K562 (cell line): ENCODE results near the gene FCHO2. TPM values are rescaled to one million over a fixed set of nuclear protein-coding genes. Genes with fewer than 3 reads are reported as not detected.

ENCODE experiments used
- ATAC-seq: fragments of 200-7000 bp; cut with Tn5 transposase; 3 replicates; pipeline ENCODE4 v1.9.1; 2020; ENCODE audit warnings: moderate library complexity
- BruUV-seq: library from RNA; stranded (reverse); fragments of 400-500 nt; replicated peaks from 2 replicates; lab custom pipeline; 2021; lab: Mats Ljungman, UMichigan
- CTCF ChIA-PET: fragments of 300-600 bp; formaldehyde crosslinking; extraction: SDS; loops from one replicate; lab custom pipeline; 2021; ENCODE audit warnings: low intra/inter-chr PET ratio; lab: Yijun Ruan, JAX
- POLR2A ChIA-PET: fragments of 300-600, 350-650 bp; sonication (Branson Sonifier 250); formaldehyde crosslinking; extraction: SDS; loops from one replicate; lab custom pipeline; 2021; ENCODE audit warnings: antibody characterized with exemption, inconsistent platforms; lab: Yijun Ruan, JAX
- DNase-seq, 4 experiments: peaks; one replicate each; pipeline versions ENCODE4 v3.0.0 to v3.0.0-alpha.2; 2011 to 2018; ENCODE audit warnings: low spot score in 3 of 4, mixed read lengths in 3 of 4; ENCODE audit errors: extremely low read depth in 1 of 4
- FAIRE-seq: peaks from 2 replicates; lab custom pipeline; 2011; peaks lifted over from hg19 to GRCh38; lab: Jason Lieb, UNC
- H2AFZ ChIP-seq: 2 replicates; pipeline ENCODE4 v1.6.0; 2011; ENCODE audit warnings: low read depth, low read length, control low read depth, inconsistent platforms
- H3K27ac ChIP-seq: fragments of 200-600 bp; 3 replicates; pipeline ENCODE4 v1.8.0; 2011; ENCODE audit warnings: low read depth, mild to moderate bottlenecking, control low read depth, inconsistent platforms, low read length, moderate library complexity, mixed read lengths; ENCODE audit errors: extremely low read depth
- H3K27me3 ChIP-seq, 2 experiments: fragments of 300-600 bp in 1 of 2; 2 replicates in 1 of 2; 3 replicates in 1 of 2; pipeline versions ENCODE4 v1.6.0 to v1.8.0; 2011; ENCODE audit warnings: inconsistent platforms in 2 of 2, low read length in 2 of 2, mild to moderate bottlenecking in 1 of 2, mixed read lengths in 1 of 2, moderate library complexity in 1 of 2; ENCODE audit not compliant: control insufficient read depth in 2 of 2, insufficient read depth in 2 of 2
- H3K36me3 ChIP-seq: fragments of 300-600 bp; 3 replicates; pipeline ENCODE4 v1.8.0; 2011; ENCODE audit warnings: mild to moderate bottlenecking, low read length, inconsistent platforms; ENCODE audit not compliant: control insufficient read depth, insufficient read depth
- H3K4me1 ChIP-seq, 2 experiments: fragments of 200-600 bp in 1 of 2; replicated peaks in 1 of 2; 2 replicates in 1 of 2; 3 replicates in 1 of 2; pipeline versions ENCODE4 v1.5.1 to v1.8.0; 2011; ENCODE audit warnings: inconsistent platforms in 2 of 2, low read length in 2 of 2, mild to moderate bottlenecking in 1 of 2, mixed read lengths in 1 of 2, moderate library complexity in 1 of 2; ENCODE audit not compliant: control insufficient read depth in 2 of 2, insufficient read depth in 2 of 2
- H3K4me2 ChIP-seq: 2 replicates; pipeline ENCODE4 v1.6.1; 2011; ENCODE audit warnings: low read length, control low read depth, inconsistent platforms, mixed read lengths; ENCODE audit not compliant: insufficient read depth
- H3K4me3 ChIP-seq: fragments of 200-600 bp; sonication (generic), shearing (Covaris generic); 2 replicates; pipeline ENCODE4 v1.5.1; 2016; ENCODE audit warnings: control low read depth, inconsistent platforms
- H3K79me2 ChIP-seq: fragments of 200-600 bp; 3 replicates; pipeline ENCODE4 v1.8.0; 2011; ENCODE audit warnings: low read length, inconsistent platforms; ENCODE audit not compliant: control insufficient read depth, insufficient read depth
- H3K9ac ChIP-seq, 2 experiments: 2 replicates each; pipeline versions ENCODE4 v1.6.0 to v1.6.1; 2011; ENCODE audit warnings: low read depth in 2 of 2, low read length in 2 of 2, control low read depth in 1 of 2, inconsistent platforms in 1 of 2, mild to moderate bottlenecking in 1 of 2, mixed read lengths in 1 of 2; ENCODE audit not compliant: insufficient read depth in 1 of 2
- H3K9me1 ChIP-seq: one replicate; pipeline ENCODE4 v1.6.0; 2011; ENCODE audit warnings: inconsistent platforms, mild to moderate bottlenecking, low read length, moderate library complexity; ENCODE audit not compliant: control insufficient read depth, insufficient read depth
- H3K9me3 ChIP-seq: replicated peaks from 2 replicates; pipeline ENCODE4 v1.5.1; 2011; ENCODE audit warnings: low read depth, low read length, inconsistent platforms; ENCODE audit not compliant: control insufficient read depth, insufficient read depth
- H4K20me1 ChIP-seq: replicated peaks from 2 replicates; pipeline ENCODE4 v1.6.1; 2011; ENCODE audit warnings: low read length, inconsistent platforms, mixed read lengths; ENCODE audit not compliant: control insufficient read depth, insufficient read depth
- ETV5 ChIP-seq: sonication (generic); formaldehyde crosslinking; IDR thresholded peaks from 2 replicates; pipeline ENCODE4 v1.4.0; 2020; ENCODE audit warnings: low read depth, mild to moderate bottlenecking, missing genetic modification reagents
- HIVEP1 ChIP-seq: fragments of 250-450 bp; sonication (Bioruptor Pico); IDR thresholded peaks from 2 replicates; pipeline ENCODE4 v1.4.0; 2020; ENCODE audit warnings: mild to moderate bottlenecking
- HNRNPK ChIP-seq: fragments of 200-400 bp; formaldehyde crosslinking; IDR thresholded peaks from one replicate; pipeline ENCODE4 v1.6.1; 2018; ENCODE audit warnings: mild to moderate bottlenecking, low read depth, low read length; ENCODE audit not compliant: poor library complexity, severe bottlenecking
- RAD21 ChIP-seq, 2 experiments: fragments of 250-450 bp in 1 of 2; fragments of 450-650 bp in 1 of 2; sonication (Bioruptor Pico) in 1 of 2; formaldehyde crosslinking in 1 of 2; IDR thresholded peaks in 1 of 2; conservative IDR thresholded peaks in 1 of 2; 2 replicates each; pipeline versions ENCODE4 v1.4.0 to v1.8.0; 2020 to 2022; ENCODE audit warnings: mild to moderate bottlenecking in 2 of 2, moderate library complexity in 1 of 2
- TSC22D4 ChIP-seq: fragments of 450-650 bp; IDR thresholded peaks from 2 replicates; pipeline ENCODE4 v1.6.1; 2016; ENCODE audit warnings: missing genetic modification characterization, missing biosample characterization, control low read depth
- WGBS: fragments of 100-300 bp; shearing (Covaris generic); methylation state at CpG from one replicate; pipeline ENCODE4 v1.1.6; 2016; ENCODE audit warnings: low coverage, mixed read lengths; ENCODE audit not compliant: insufficient coverage; ENCODE audit errors: missing lambda C conversion rate; 5-methylcytosine and 5-hydroxymethylcytosine counted together
- in situ Hi-C: fragments of 300-500 bp; cut with MboI; formaldehyde crosslinking; loops from 4 replicates; pipeline ENCODE4 v1.15.0; 2018; ENCODE audit warnings: inconsistent platforms, mixed read lengths
- intact Hi-C: fragments of 100-400 bp; cut with micrococcal nuclease; formaldehyde crosslinking; loops from 2 replicates; pipeline ENCODE4 v1.14.2; 2022
- polyA plus RNA-seq, 8 experiments: library from polyadenylated mRNA; depleted of rRNA in 4 of 8; stranded (reverse) in 5 of 8; unstranded in 3 of 8; fragments of >200 nt; fragmentation: Nextera tagmentation in 2 of 8; fragmentation: Illumina TruSeq in 1 of 8; extraction: Ambion mirVana in 2 of 8; extraction: Trizol in 1 of 8; gene quantifications; 2 replicates each; pipeline versions ENCODE4 v1.2.1 to v1.2.3, GENCODE V29; 2011 to 2014; ENCODE audit warnings: inconsistent platforms in 1 of 8, missing spikeins in 1 of 8
- total RNA-seq, 7 experiments: library from RNA; depleted of rRNA in 6 of 7; stranded (reverse); fragments of >200 nt in 6 of 7; fragmentation: Illumina TruSeq in 2 of 7; extraction: Trizol in 2 of 7; gene quantifications; 2 replicates each; pipeline versions ENCODE4 v1.2.1 to v1.2.3, GENCODE V29; 2011 to 2021; ENCODE audit warnings: low replicate concordance in 1 of 7
- TF ChIP-seq, protein P1 (sequence below): sonication (generic); formaldehyde crosslinking; IDR thresholded peaks from 2 replicates; pipeline ENCODE4 v1.8.1; 2023; ENCODE audit warnings: mild to moderate bottlenecking, missing genetic modification reagents
- TF ChIP-seq, protein P2 (sequence below): fragments of 250-450 bp; sonication (Bioruptor Pico); IDR thresholded peaks from 2 replicates; pipeline ENCODE4 v1.5.0; 2020; ENCODE audit warnings: mild to moderate bottlenecking, borderline replicate concordance

Gene FCHO2
- total and polyA plus RNA-seq, 9 of the 15 experiments (the other 6 are each of a cell fraction or from before 2014, with no cell fraction given) = 4.4 to 13.4 (median 8.3) TPM

DNA sequence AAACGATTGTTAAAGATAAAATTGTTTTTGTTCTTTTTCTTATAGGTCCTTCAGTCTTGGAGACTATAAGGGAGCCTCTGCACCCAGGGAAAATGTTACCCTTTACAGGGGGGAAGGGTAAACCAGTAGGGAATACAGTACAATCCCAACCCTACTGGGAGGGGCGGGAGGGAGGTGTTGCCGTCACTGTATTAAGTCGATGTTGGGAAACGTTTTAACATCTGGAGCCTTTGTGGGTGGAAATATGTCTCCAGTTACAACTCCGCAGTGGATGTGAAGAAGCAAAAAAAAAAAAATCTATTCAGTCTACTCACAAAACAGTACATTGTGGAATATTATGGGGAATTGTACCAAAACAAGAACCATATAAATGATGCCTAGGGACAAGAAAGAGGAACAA is 47.2 kb upstream of the FCHO2 start:
- BruUV-seq = no TSS peak
- POLR2A ChIA-PET = no interaction called here
- no peaks in the 10 kb centered on the region for H3K4me1 ChIP-seq

More for the DNA sequence above, 47.2 kb upstream of the FCHO2 start:
- CTCF ChIA-PET = no interaction called here
- H3K9ac ChIP-seq = no peak overlapping the region
- no peaks in the 10 kb centered on the region for H3K9me3 ChIP-seq
- FAIRE-seq (no peak), ATAC-seq (no peak), DNase-seq (no peak)
- TF ChIP-seq HIVEP1 (no peak), HNRNPK (no peak), RAD21 (CRISPR knock-in tag; conservative IDR thresholded peaks at IDR 0.05 in 1 of 2, IDR thresholded peaks at IDR 0.05 in 1 of 2) (no peak), TSC22D4 (tag) (no peak), ETV5 (CRISPR knock-in tag) (no peak)
- TF ChIP-seq, protein P1, sequence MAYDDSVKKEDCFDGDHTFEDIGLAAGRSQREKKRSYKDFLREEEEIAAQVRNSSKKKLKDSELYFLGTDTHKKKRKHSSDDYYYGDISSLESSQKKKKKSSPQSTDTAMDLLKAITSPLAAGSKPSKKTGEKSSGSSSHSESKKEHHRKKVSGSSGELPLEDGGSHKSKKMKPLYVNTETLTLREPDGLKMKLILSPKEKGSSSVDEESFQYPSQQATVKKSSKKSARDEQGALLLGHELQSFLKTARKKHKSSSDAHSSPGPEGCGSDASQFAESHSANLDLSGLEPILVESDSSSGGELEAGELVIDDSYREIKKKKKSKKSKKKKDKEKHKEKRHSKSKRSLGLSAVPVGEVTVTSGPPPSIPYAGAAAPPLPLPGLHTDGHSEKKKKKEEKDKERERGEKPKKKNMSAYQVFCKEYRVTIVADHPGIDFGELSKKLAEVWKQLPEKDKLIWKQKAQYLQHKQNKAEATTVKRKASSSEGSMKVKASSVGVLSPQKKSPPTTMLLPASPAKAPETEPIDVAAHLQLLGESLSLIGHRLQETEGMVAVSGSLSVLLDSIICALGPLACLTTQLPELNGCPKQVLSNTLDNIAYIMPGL (CRISPR knock-in tag) = no peak
- TF ChIP-seq, protein P2, sequence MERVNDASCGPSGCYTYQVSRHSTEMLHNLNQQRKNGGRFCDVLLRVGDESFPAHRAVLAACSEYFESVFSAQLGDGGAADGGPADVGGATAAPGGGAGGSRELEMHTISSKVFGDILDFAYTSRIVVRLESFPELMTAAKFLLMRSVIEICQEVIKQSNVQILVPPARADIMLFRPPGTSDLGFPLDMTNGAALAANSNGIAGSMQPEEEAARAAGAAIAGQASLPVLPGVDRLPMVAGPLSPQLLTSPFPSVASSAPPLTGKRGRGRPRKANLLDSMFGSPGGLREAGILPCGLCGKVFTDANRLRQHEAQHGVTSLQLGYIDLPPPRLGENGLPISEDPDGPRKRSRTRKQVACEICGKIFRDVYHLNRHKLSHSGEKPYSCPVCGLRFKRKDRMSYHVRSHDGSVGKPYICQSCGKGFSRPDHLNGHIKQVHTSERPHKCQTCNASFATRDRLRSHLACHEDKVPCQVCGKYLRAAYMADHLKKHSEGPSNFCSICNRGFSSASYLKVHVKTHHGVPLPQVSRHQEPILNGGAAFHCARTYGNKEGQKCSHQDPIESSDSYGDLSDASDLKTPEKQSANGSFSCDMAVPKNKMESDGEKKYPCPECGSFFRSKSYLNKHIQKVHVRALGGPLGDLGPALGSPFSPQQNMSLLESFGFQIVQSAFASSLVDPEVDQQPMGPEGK (CRISPR knock-in tag) = no peak
- no peak overlapping the region for H3K4me2 ChIP-seq
- in situ Hi-C loops = no loop called here
- intact Hi-C loops = no loop called here
- no peaks in the 10 kb centered on the region for H3K9me1 ChIP-seq
- H2AFZ ChIP-seq = no peak overlapping the region
- 87% methylated on average over 6 of the region's 6 CpGs for WGBS
- H3K27me3 ChIP-seq = no peaks in the 10 kb centered on the region
- peaks cover 73% of the 10 kb centered on the region for H3K36me3 ChIP-seq
- H4K20me1 ChIP-seq = 0 out of 2 replicates have a peak, but pooled peaks cover 3% of the 10 kb centered on the region
- H3K4me3 ChIP-seq = no peak overlapping the region
- no peak overlapping the region for H3K27ac ChIP-seq
- H3K79me2 ChIP-seq = no peaks in the 10 kb centered on the region
